ENCODE results near the gene ATCAY.

The ATCAY gene

GRCh38 chr19:3970808-3971598, 90.5 kb downstream of the ATCAY start, which contains the start of gene DAPK3:
Gene DAPK3, minus strand, starts transcription at chr19:3971099. Its CDS starts 1,364 bp downstream, at chr19:3969735.
- peak; percentile 93 for DNase-seq

DNA sequence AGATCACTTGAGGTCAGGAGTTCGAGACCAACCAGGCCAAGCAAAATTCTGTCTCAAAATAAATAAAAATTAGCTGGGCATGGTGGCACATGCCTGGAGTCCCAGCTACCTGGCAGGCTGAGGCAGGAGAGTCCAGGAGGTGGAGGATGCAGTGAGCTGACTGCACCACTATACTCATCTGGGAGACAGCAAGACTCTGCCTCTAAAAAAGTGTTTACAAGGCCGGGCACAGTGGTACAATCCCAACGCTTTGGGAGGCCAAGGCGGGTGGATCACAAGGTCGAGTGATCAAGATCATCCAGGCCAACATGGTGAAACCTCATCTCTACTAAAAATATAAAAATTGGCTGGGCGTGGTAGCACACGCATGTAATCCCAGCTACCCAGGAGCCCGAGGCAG, 94.7 kb downstream of the ATCAY start:
- DNase-seq, result no peak

DNA sequence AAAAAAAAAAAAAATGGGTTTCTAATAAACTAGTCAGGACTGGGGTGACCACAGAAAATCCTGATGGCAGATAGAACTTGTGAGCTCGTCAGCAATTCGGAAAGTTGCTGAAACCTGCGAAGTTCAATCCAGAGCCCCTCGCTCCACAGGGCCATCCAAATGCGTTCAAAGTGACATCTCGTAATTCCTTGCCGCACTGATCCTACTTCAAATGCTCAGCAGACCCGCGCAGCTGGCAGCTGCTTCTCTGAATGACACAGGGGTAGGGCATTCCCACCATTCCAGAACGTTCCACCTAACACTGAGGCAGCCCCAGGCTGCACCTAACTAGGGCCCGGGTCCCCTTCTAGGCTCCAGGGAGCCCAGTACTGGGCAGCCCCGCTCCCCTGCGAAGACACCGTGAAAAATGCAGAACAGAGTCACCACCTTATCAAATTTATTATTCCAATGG, 95.2 kb downstream of the ATCAY start:
- DNase-seq, result no peak

DNA sequence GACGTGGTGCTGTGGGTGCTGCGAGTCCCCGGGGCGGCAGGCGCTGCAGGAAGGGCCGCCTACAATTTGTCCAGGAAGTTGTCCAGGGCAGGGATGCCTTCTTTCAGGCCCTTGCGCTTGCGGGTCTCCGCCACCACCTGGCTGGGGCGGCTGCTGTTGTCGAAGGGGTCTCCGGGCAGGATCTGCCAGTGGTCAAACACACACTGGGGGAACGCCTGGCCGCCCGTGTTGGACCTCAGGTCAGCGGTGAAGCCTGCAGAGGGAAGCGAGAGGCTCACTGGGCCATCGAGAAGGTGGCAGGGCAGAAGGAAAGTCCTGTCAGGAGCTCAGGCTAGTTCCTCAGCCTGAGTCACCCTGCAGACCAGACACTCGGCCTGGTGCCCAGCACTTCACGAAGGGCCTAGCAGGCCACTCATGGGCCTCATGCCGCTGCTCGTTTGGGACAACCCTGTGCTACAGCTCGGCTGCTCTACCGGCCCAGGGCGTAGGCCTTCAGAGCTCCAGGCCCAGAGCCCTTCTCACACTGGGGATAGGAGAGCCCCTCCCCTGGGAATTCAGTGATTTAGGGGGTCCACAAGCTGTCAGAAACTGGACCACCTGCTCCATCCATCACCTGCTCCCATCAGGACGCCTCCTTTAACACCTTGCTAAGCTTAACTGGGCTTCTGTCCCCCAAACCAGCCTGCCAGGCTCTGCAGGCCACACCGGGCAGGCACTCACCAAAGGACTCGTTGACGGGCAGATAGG, 96.2 kb downstream of the ATCAY start:
- no peak for DNase-seq

Measured in stimulated activated CD4-positive, alpha-beta T cell treated with anti-CD3 and anti-CD28 coated beads, Interleukin-4, amount 100 ng/mL, for 1 hour (primary cell).